OCI-LY7 (cell line): Measurements from ENCODE around the gene CST11. TPM values are rescaled to one million over a fixed set of nuclear protein-coding genes. Genes with fewer than 3 reads are reported as not detected.

Experiments used
- BruUV-seq: library from RNA; stranded (reverse); fragments of 400-500 nt; replicated peaks from 2 replicates; lab custom pipeline; 2021; lab: Mats Ljungman, UMichigan
- CTCF ChIA-PET: fragments of 300-600 bp; sonication (Branson Sonifier 250); formaldehyde crosslinking; loops from one replicate; lab custom pipeline; 2022; ENCODE audit warnings: antibody characterized with exemption; ENCODE audit not compliant: unreplicated experiment; lab: Charles Lee
- POLR2A ChIA-PET: fragments of 300-600 bp; sonication (Branson Sonifier 250); formaldehyde crosslinking; loops from one replicate; lab custom pipeline; 2022; ENCODE audit warnings: antibody characterized with exemption; lab: Charles Lee
- DNase-seq: peaks from one replicate; pipeline ENCODE4 v3.0.0-alpha.2; 2015; ENCODE audit warnings: low spot score
- H2AFZ ChIP-seq: fragments of 200-600 bp; sonication (generic), shearing (Covaris generic); 2 replicates; pipeline ENCODE4 v1.6.1; 2014; ENCODE audit warnings: mild to moderate bottlenecking, antibody characterized with exemption, low read length, moderate library complexity
- H3K27ac ChIP-seq: fragments of 200-600 bp; sonication (generic); 2 replicates; pipeline ENCODE4 v1.5.1; 2014; ENCODE audit warnings: mixed run types, low read depth, mild to moderate bottlenecking, moderate library complexity, low read length, inconsistent platforms; ENCODE audit not compliant: poor library complexity, severe bottlenecking
- H3K36me3 ChIP-seq: fragments of 200-600 bp; sonication (generic); 2 replicates; pipeline ENCODE4 v1.6.1; 2014; ENCODE audit warnings: mild to moderate bottlenecking, antibody characterized with exemption, low read length, moderate library complexity, mixed read lengths; ENCODE audit not compliant: insufficient read depth
- H3K4me1 ChIP-seq: fragments of 200-600 bp; sonication (generic); 2 replicates; pipeline ENCODE4 v1.5.1; 2014; ENCODE audit warnings: mild to moderate bottlenecking, low read length; ENCODE audit not compliant: insufficient read depth, poor library complexity, severe bottlenecking
- H3K4me2 ChIP-seq: fragments of 200-600 bp; sonication (generic); 2 replicates; pipeline ENCODE4 v1.6.1; 2014; ENCODE audit warnings: mild to moderate bottlenecking, low read length
- H3K4me3 ChIP-seq: fragments of 200-600 bp; sonication (generic); 2 replicates; pipeline ENCODE4 v1.5.1; 2014; ENCODE audit warnings: mild to moderate bottlenecking, low read depth, low read length; ENCODE audit not compliant: poor library complexity, severe bottlenecking
- H3K79me2 ChIP-seq: fragments of 200-600 bp; sonication (generic); 2 replicates; pipeline ENCODE4 v1.6.1; 2016; ENCODE audit warnings: low read depth, mild to moderate bottlenecking, low read length, moderate library complexity, mixed read lengths; ENCODE audit not compliant: insufficient read depth
- H3K9me2 ChIP-seq: fragments of 200-600 bp; sonication (generic); 2 replicates; pipeline ENCODE4 v1.6.1; 2016; ENCODE audit warnings: mild to moderate bottlenecking, low read length, mixed read lengths; ENCODE audit not compliant: insufficient read depth
- H3K9me3 ChIP-seq: fragments of 200-600 bp; sonication (generic); 2 replicates; pipeline ENCODE4 v1.6.1; 2014; ENCODE audit warnings: mild to moderate bottlenecking, mixed run types, low read length, mixed read lengths
- H4K20me1 ChIP-seq: fragments of 200-600 bp; sonication (generic); 2 replicates; pipeline ENCODE4 v1.6.1; 2014; ENCODE audit warnings: mild to moderate bottlenecking, antibody characterized with exemption, low read length, moderate library complexity, mixed read lengths; ENCODE audit not compliant: insufficient read depth
- EZH2phosphoT487 ChIP-seq: fragments of 200-600 bp; sonication (generic); IDR thresholded peaks from 2 replicates; pipeline ENCODE4 v1.6.1; 2018; ENCODE audit warnings: low read depth, borderline replicate concordance, mild to moderate bottlenecking, mixed run types, antibody characterized with exemption, low read length, moderate library complexity, mixed read lengths
- intact Hi-C: fragments of 100-400 bp; cut with micrococcal nuclease; formaldehyde crosslinking; loops from one replicate; pipeline ENCODE4 v1.10.0; 2022; ENCODE audit not compliant: unreplicated experiment
- total RNA-seq, 2 experiments: library from RNA; depleted of rRNA in 1 of 2; stranded (reverse); fragments of >200 nt in 1 of 2; shearing (Covaris generic) in 1 of 2; gene quantifications; 2 replicates each; pipeline ENCODE4 v1.2.3, GENCODE V29; 2014 to 2022
- TF ChIP-seq, protein P1 (sequence below): fragments of 200-600 bp; sonication (generic); conservative IDR thresholded peaks from 2 replicates; pipeline ENCODE4 v1.5.1; 2014; ENCODE audit warnings: mild to moderate bottlenecking, antibody characterized with exemption, low read length, moderate library complexity, mixed read lengths

The CST11 gene
- total RNA-seq, 2 experiments from 2014 or later, result not detected

DNA sequence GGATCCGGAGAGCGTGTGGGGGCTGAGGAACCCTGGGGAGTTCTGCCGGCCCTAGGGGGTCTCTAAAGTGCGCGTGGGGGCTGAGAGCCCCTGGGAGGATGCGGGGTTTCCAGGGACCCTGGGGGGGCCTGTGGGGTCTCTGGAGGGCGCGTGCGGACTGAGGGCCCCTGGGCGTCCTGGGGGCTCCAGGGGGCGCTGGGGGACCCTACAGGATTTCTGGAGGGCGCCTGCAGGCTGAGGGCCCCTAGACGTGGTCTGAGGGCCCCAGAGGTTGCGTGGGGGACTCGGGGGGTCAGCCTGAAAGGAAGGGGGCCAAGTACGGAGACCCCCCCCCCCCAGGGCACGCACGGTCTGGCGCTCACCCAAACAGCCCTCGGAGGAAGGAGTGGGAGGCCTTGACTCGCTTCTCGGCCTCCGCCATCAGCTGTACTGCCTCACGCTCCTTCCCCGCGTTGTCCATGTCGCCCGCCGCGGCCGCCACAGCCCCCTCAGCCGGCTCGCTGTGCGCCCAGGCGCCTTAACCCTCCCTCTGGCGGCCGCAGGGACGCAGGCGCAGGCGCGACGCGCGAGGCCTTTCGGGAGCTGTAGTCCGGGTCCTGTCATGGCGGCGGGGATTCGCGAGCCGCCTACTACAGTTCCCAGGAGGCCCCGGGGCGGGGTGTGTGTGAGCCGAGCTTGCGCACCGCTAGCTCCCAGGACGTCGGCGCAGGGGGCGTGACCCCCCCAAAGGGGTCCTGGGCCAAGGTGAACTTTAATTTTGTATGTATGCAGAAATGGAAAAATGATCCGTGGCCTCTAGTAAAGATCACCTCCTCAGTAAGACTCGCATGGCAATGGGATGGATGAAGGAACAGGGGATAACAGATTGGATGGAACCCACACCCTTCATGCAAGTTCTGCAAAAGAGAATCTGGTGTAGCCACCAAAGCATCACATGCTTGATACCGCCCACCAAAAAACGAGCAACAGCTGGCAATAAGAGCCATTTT is 31.4 kb downstream of the CST11 start, which contains the start of gene NAPB:
TSS of gene NAPB (minus strand) at position 546 of the 989 bp plus-strand sequence. CDS start at position 460, 86 bp downstream.
- H2AFZ ChIP-seq, result peak within 1 kb of the TSS; percentile 98
- no peaks in the 10 kb centered on the region; the same call in 1 of the 2 replicates for H3K36me3 ChIP-seq
- peaks cover 19% of the 10 kb centered on the region for H3K4me1 ChIP-seq
- H3K9me2 ChIP-seq, result no peaks in the 10 kb centered on the region
- H3K4me2 ChIP-seq, result peak within 1 kb of the TSS; percentile 68
- H3K27ac ChIP-seq, result peak within 1 kb of the TSS; percentile 34
- peaks cover 16% of the 10 kb centered on the region; the same call in 1 of the 2 replicates for H4K20me1 ChIP-seq
- ChIA-PET CTCF (interaction anchor here (0.7 to 1.2 kb wide), 3 partner anchors 16 to 71 kb away, joined by 3 to 4 read pairs (median 3); no protein-coding TSS in a partner anchor), POLR2A (interaction anchor here (0.7 to 2.5 kb wide), 6 partner anchors 11 to 81 kb away, joined by 3 to 11 read pairs (median 4); partner anchors contain the start of gene NXT1)
- no peaks in the 10 kb centered on the region for H3K9me3 ChIP-seq
- peak; percentile 96 for DNase-seq
- H3K79me2 ChIP-seq, result peaks cover 32% of the 10 kb centered on the region; the same call in 1 of the 2 replicates
- H3K4me3 ChIP-seq, result peak within 1 kb of the TSS; percentile 100
- BruUV-seq, result no TSS peak
- intact Hi-C loops, result loop anchor here (1.0 to 5.0 kb wide), 2 partner anchors 59 to 71 kb away; partner anchors contain the start of genes GZF1 and NXT1
- no peak for TF ChIP-seq EZH2phosphoT487
- TF ChIP-seq, protein P1, sequence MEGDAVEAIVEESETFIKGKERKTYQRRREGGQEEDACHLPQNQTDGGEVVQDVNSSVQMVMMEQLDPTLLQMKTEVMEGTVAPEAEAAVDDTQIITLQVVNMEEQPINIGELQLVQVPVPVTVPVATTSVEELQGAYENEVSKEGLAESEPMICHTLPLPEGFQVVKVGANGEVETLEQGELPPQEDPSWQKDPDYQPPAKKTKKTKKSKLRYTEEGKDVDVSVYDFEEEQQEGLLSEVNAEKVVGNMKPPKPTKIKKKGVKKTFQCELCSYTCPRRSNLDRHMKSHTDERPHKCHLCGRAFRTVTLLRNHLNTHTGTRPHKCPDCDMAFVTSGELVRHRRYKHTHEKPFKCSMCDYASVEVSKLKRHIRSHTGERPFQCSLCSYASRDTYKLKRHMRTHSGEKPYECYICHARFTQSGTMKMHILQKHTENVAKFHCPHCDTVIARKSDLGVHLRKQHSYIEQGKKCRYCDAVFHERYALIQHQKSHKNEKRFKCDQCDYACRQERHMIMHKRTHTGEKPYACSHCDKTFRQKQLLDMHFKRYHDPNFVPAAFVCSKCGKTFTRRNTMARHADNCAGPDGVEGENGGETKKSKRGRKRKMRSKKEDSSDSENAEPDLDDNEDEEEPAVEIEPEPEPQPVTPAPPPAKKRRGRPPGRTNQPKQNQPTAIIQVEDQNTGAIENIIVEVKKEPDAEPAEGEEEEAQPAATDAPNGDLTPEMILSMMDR, result peak; percentile 49; the same call in 1 of the 2 replicates

DNA sequence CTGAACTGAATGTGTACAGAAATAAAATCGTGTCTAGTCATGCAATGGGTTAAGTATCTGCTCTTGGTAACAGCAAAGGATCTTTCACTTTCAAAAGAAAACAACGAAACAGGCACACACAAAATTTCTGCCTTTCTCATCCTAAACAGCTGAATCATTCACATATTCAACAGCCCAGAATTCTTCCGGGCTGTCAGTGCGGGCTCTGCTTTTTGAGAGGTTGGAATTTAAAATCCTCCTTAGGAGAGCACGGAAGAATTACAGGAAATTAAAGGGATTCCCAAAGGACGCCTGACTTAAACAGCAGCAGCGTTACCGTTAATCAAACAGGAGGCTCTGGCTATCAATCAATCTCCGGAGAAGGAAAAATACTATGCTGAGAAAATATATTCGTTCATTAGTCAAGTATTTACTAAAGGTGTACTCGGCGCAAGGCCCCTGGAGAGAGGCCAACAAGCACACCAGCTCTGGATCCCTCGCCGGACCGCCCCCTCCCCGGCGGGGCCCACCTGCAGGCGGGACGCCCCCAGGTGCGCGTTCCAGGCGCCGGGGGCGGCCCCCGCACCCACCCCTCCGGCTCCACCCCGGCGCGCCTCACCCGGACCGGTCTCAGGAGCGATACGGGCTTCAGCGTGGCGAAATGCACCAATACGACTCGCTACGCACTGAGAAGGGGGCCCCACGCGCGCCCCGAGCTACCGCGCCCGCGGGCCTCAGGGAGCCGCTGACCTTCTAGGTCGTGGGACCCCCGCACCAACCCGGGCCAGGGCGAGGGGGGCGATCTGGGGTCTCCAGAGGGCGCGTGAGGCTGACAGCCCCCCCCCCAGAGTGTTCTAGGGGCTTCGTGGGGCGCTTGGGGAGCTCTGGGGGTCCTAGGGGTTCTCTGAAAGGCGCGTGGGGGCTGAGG is 32.4 kb downstream of the CST11 start:
- Histone ChIP-seq H3K4me3 (peak overlapping the region; percentile 100), H2AFZ (peak overlapping the region; percentile 98; the same call in 1 of the 2 replicates), H3K4me1 (peaks cover 19% of the 10 kb centered on the region), H3K9me2 (no peaks in the 10 kb centered on the region), H3K36me3 (no peaks in the 10 kb centered on the region; the same call in 1 of the 2 replicates), H3K79me2 (peaks cover 39% of the 10 kb centered on the region; the same call in 1 of the 2 replicates), H4K20me1 (peaks cover 16% of the 10 kb centered on the region; the same call in 1 of the 2 replicates), H3K9me3 (no peaks in the 10 kb centered on the region), H3K4me2 (peak overlapping the region; percentile 68), H3K27ac (peak overlapping the region; percentile 34)
- CTCF ChIA-PET, result interaction anchor here (1.2 kb wide), 1 partner anchor 29 kb away, joined by 4 read pairs; no protein-coding TSS in a partner anchor
- intact Hi-C loops, result loop anchor here (5.0 kb wide), 1 partner anchor 58 kb away; the partner anchor contains the start of gene GZF1
- POLR2A ChIA-PET, result interaction anchor here (0.7 to 1.7 kb wide), 5 partner anchors 14 to 70 kb away, joined by 3 to 8 read pairs (median 6); partner anchors contain the start of gene NXT1
- peak; percentile 45 for DNase-seq
- no TSS peak for BruUV-seq
- TF ChIP-seq EZH2phosphoT487, result no peak
- TF ChIP-seq, protein P1, result no peak
